EL (cell line): Measurements from ENCODE around the gene AIP.
"Not testable (repeated sequence)": the region's sequence is repeated elsewhere in the genome, so short reads cannot be mapped to it uniquely, and the experiment has no call there.

Experiments
- DNase-seq: peaks from one replicate; pipeline ENCODE4 v3.0.0-alpha.2; 2016

Gene AIP

DNA sequence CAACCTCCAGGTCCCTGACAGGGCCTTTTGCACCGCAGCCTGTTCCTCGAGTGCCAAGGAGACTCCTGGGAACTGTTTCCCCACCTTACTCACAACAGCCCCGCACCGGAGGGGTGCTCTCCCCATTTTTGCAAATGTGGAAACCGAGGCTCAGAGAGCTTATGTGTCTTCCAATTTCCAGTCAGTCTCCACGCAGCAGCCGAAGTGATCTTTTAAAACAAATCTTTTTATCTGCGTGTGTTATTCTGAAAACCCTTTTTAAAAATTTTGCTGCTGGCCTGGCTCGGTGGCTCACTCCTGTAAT, 13.4 kb upstream of the AIP start:
- DNase-seq, result no peak

DNA sequence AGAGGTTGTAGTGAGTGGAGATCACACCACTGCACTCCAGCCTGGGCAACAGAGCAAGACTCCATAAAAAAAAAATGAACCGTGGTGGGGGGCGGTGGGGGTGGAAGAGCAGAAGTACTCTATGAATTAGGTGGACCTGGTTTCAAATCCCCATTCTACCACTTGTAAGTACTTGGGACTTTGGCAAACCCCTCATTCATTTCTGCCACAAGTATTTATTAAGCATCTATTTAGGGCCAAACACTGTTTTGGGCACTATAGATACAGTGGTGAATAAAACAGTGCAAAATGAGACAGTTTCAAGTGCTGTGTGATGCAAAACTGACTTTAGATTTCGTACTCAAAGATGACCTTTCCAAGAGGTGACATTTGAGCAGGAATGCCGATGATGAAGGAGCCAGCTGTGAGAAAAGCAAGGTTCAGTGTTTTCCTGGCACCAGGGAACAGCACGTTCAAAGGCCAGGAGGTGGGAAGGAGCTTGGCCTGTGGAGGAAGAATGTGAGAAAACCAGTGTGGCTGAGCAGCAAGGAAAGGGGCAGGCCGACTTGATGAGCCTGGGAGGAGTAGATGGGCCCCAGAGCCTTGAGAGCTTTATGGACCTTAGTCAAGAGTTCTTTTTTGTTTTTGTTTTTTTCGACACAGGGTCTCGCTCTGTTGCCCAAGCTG, 12.4 kb upstream of the AIP start:
- no peak for DNase-seq

DNA sequence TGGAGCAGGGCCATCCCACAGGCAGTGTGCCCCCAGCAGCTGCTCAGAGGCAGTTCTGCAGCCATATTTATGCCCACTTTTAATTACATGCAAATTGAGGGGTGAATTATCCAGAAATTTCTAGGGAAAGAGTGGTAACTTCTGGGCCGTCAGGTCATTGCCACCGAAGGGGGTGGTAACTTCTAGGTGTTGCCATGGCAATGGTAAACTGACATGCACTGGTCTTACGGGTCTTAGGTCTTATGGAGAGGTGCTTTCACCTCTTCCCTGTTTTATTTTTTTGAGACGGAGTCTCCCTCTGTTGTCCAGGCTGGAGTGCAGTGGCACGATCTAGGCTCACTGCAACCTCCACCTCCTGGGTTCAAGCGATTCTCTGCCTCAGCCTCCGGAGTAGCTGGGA, 9.9 kb upstream of the AIP start:
- DNase-seq, result no peak

DNA sequence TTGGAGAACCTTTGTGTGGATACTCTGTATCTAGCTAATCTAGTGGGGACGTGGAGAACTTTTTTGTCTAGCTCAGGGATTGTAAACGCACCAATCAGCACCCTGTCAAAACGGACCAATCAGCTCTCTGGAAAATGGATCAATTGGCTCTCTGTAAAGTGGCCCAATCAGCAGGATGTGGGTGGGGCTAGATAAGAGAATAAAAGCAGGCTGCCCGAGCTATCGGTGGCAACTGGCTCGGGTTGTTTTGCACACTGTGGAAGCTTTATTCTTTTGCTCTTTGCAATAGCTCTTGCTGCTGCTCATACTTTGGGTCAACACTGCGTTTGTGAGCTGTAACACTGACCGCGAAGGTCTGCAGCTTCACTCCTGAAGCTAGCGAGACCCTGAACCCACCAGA, 6.1 kb upstream of the AIP start:
- not testable (repeated sequence) for DNase-seq

DNA sequence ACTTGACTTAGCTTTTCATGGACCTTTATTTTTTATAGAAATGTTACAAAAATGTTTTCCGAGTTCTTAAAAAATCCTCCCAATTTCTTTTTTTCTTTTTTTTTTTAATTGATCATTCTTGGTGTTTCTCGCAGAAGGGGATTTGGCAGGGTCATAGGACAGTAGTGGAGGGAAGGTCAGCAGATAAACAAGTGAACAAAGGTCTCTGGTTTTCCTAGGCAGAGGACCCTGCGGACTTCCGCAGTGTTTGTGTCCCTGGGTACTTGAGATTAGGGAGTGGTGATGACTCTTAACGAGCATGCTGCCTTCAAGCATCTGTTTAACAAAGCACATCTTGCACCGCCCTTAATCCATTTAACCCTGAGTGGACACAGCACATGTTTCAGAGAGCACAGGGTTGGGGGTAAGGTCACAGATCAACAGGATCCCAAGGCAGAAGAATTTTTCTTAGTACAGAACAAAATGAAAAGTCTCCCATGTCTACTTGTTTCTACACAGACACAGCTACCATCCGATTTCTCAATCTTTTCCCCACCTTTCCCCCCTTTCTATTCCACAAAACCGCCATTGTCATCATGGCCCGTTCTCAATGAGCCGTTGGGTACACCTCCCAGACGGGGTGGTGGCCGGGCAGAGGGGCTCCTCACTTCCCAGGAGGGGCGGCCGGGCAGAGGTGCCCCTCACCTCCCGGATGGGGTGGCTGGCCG, 5.3 kb upstream of the AIP start:
- DNase-seq, result not testable (repeated sequence)

DNA sequence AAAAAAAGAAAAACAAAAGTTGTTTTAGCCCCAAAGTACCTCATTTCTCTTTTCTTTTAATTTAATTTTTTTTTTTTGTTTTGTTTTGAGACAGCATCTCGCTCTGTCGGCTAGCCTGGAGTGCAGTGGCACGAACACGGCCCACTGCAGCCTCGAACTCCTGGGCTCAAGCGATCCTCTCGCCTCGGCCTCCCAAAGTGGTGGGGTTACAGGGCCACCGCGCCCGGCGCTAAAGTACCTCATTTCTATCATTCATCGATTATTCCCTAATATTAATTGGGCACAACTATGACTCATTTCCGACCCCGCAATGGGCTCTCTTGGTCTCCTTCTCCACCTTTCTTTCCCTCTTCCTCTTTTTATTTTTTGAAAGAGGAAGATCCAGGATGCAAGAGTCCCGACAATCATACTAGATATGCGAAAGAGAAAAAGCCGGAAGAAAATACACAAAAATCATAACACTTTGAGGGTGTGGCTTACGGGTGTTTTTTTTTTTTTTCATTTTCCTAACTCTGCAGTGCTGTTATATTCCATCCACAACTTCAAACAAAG, 475 bp upstream of the AIP start:
- no peak for DNase-seq

DNA sequence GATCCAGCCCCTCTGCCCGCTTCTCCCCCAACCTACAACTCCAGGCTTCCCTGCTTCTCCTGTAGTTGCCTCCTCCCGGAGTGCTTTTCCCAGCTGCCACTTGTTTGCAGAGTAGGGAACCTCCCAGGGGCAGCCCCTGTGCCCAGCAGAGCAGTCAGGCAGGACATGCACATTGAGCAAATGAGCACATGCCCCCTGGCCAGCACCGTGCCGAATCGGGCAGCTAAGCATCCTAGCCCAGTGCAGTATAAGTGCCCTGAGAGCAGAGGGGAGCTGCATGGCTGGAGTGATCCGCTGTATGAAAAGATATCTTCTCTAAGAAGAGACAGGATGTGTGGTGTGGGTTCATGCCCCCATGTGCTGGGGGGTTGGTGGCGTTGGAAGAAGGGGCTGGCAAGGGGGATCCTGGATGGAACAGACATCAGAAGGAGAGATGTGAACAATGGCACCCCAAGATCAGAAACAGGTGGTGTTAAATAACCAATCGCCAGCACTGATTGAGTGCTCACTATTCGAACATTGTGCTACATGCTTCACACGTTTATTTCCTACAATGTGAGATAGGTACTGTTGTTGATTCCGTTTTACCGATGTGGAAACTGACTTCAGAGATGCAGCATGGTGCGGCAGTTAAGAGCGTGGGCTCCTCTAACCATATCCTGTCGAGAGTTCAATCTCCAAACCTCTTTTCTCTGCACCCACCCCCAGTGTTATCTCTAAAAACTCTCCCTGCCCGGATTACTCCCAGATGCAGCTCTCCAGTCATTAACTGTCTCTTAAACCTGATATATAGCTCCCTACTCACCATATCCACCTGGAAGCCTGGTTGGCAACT, 1.2 kb downstream of the AIP start:
- DNase-seq, result no peak

DNA sequence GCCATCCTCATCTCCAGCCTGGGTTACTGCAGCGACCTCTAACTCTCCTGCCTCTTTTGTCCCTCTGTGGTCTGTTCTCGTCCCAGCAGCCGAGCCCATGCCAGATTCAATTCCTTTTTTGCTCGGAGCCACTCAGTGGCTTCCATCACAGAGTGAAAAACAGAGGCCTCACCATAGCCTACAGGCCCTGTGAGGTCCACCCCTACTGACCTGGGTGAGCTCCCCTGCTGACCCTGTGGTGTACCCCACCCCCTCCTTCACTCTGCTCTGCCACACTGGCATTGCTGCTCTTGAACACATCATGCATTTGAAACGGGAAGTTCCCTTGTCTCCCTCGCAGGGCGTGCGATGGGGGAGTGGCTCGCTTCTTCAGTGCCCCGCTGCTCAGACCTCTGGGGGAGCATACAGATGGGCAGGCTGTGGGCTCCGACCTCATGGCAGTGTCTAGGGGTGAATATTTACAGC, 2.1 kb downstream of the AIP start:
- no peak for DNase-seq

DNA sequence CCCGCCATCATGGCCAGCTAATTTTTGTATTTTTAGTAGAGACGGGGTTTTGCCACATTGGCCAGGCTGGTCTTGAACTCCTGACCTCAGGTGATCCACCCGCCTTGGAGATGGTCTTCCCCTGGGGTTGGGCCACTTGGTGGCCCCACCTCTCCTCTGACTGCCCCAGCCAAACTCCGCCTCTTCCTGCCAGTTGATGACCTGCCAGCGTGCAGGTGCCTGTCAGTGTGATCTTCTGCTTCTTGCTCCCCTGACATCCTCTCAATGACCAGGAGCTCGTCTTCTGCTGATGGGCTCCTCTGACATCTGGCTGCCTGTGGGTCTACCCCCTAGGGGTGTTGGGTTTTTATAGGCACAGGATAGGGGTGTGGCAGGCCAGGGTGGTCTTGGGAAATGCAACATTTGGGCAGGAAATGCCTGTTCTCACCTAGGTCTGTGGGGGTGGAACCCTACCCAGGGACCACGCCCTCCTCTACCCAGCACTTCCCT, 3.1 kb downstream of the AIP start:
- not testable (repeated sequence) for DNase-seq

DNA sequence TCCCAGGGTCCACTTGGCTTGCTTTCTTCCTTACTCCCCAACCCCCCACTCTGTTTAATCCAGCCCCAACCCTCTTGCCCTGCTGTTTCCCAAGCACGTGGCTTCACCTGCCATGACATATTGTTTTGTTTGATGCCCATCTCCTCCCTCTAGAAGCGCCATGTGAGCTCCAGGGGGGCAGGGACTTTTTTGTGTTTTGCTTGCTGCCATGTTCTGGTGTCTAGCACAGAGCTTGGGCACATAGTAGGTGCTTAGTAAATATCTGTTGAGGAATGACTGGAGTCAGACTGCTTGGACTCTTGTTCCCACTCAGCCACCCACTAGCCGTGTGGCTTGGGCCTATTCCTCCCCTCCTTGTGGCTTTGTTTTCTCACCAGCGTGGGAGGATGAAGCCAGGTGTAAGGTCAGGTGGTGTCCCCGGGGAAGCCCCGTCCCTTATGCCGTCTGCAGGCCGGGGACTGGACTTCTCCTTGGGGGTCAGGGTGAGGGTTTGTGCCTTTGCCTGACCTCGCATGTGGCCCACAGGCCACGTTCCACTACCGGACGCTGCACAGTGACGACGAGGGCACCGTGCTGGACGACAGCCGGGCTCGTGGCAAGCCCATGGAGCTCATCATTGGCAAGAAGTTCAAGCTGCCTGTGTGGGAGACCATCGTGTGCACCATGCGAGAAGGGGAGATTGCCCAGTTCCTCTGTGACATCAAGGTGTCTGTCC, 3.8 kb downstream of the AIP start:
- no peak for DNase-seq

DNA sequence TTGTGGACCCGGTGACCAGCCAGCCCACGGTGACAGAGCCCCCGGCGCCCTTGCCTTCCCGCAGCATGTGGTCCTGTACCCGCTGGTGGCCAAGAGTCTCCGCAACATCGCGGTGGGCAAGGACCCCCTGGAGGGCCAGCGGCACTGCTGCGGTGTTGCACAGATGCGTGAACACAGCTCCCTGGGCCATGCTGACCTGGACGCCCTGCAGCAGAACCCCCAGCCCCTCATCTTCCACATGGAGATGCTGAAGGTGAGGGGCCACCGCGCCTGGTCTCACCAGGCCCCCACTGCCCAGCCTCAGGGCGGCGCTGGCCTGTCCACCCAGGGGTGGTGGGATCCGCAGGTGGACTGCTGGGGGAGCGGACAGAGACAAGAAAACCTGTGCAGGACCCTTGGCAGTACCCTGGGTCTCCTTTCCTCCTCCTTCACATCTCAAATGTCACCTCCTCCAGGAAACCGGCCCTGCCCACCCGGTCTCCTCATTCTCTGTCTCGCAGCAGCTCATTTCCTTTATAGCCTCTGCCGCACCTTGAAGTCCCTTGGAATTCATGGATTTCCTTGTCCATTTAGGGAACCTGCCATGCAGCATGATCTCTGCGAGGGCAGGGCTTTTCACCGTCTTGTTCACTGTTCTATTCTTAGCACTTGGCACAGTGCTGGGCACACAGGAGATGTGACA, 6.5 kb downstream of the AIP start:
- no peak for DNase-seq

DNA sequence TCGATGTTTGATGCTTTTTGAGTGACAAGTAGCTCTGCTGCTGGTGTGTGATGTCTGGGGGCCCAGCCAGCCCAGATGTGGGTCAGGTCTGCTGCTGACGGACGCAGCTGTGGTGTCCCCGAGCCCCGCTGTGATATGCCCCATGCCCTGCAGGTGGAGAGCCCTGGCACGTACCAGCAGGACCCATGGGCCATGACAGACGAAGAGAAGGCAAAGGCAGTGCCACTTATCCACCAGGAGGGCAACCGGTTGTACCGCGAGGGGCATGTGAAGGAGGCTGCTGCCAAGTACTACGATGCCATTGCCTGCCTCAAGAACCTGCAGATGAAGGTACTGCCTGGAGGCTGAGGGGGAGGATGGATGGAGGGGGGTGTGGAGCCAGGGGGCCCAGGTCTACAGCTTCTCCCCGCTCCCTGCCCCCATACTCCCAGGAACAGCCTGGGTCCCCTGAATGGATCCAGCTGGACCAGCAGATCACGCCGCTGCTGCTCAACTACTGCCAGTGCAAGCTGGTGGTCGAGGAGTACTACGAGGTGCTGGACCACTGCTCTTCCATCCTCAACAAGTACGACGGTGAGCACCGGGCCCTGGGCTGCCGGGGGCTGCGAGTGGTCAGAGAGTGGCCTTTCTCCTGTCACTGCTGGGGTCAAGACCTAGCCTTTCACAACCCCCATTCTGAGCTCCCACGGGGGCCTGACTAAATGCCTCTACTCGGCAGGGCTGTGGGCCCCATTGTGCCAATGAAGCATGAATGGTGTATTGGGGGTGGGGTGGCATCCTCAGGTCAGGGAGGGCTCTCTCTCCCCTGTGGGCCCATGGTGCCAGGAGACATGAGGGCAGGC, 7.3 kb downstream of the AIP start:
- no peak for DNase-seq

DNA sequence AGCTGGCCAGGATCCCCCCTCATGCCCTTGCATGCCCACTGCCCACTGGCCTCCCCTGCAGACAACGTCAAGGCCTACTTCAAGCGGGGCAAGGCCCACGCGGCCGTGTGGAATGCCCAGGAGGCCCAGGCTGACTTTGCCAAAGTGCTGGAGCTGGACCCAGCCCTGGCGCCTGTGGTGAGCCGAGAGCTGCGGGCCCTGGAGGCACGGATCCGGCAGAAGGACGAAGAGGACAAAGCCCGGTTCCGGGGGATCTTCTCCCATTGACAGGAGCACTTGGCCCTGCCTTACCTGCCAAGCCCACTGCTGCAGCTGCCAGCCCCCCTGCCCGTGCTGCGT, 7.9 kb downstream of the AIP start:
- DNase-seq, result no peak

DNA sequence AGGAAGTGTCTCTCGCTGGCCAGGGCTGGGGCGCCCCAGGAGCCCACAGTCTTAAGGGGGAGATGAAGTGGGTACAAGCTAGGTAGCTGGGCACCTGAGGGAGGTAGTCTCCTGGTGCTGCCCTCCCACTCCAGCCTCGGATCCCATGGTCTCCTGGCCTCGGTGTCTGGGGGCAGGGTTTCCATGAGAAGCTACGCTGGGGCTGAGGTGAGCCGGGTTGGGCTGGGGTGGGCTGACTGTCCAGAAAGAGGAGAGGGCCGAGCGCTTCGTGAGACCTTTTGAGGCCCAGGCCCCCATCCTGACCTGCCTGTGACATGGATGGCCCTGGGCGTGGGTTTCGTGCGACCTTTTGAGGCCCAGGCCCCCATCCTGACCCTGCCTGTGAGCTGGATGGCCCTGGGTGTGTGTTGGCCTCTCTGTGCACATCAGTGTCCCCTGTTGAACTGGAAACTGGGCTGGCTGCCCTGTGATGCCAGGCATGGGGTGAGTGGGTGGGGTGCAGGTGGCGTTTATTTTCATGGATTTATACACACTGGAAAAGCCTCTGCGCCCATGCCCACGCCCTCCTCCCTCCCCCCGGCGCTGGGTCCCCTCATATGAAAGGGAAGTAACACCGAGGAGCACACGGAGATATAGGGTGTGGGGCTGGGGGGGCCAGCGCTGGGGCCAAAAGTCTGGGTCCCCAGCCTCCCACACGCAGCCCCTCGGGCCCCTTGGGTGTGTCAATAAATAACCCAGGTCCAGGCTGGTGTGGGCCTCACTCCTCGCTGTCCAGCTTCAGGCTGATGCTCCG, 8.6 kb downstream of the AIP start:
- DNase-seq, result no peak

DNA sequence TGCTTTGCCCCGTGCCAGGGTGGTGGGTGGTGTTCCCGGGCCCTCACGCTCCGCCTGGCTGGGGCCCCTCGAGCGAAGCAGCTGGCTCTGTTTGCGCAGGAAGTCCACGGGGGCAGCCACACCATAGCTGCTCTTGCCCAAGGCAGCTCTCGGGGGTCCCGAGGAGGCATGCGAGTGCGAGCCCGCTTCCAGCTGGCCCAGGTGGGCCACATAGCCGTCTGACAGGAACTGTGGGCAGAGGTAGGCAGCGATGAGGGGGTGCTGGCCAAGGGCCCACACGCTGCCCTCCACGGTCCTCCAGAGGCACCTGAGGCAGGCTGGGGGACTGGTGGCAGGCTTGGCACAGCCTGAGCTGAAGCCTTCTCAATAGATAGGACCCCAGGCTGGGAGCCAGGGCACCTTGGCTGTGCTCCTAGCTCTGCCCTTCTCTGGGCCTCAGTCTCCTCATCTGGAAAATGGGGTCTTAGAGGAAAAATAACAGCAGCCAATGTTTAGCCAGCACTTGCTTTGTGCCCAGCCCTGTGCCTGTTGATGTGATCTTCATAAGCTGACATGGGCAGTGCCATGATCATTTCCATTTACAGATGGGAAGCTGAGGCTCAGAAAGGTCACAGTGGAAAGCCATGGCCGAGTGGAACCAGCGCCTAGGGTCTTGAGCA, 9.4 kb downstream of the AIP start:
- no peak for DNase-seq

DNA sequence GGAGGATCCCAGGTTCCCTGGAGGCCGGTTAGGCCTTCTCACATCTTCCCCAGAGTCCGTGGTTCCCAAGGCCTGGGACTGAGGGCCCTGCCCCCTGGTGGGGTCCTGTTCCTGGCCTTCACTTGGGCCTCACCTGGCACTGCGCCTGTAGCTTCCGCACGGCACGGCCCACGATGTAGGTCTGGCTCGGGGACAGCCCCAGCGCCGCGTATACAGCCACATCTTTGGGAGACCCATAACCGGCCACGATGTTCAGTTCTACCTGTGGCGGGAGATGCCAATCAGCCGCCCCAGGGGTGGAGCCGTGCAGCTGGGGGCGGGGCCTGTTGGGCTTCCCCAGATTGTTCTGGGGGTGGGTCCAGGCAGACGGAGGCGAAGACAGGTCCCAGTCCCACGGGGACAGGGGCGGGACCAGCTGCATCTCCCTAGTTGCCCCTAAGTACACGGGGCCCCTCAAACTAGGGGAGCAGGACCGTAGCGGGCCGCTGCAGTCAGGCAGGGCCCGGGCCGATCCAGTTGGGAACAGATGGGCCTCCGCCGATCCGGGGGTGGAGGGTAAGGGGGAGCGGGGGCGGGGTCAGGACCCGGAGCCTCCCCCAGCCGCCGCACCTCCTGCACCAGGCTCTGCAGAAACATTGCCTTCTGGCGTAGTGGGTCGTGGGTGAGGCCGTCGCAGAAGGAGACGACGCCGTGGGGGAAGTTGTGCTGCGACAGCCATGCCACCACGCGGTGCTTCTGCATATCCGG, 10.1 kb downstream of the AIP start:
- DNase-seq, result no peak

DNA sequence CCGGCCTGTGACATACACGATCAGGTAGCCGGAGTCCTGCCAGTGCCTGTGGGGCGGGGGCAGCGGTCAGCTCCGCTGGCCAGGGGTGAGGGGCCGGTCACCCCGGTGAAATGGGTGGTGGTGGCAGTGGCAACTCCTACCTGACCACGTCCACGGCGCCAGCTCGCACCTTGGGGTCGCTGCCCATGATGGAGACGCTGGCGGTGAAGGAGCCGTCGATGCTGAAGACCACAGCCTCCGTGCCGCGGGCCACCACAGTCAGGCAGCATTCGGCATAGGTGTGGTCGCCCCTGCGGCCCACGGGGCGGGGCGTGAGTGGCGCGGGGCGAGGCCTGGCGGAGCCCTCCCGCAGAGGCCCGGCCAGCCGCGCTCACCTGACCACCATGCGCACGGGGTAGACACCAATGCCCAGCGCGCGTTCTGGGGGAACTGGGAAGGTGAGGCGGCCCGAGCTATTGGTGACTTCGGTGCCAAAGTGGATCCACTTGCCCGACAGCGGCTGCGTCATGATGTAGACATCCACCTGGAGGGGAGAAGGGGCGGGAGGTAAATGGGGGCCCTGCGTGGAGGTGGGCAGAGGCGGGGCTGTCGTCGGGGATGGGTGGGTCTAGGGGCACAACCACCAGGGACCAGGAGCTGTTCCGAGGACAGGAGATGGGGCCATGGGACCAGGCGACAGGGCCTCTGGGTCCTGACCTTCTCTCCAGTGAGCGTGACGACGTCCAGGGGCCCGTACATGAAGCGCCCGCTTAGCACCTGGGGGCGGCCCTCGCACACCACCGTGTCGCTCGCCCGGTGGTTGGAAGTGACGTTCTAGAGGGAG, 10.9 kb downstream of the AIP start:
- no peak for DNase-seq
